ENCODE measurements around the gene ZNF865.

- TF ChIP-seq POLR2A (IDR thresholded peaks at IDR 0.05), result no peak
- TF ChIP-seq CTCF (IDR thresholded peaks at IDR 0.05), result no peak
These were observed 24.8 kb upstream of the ZNF865 start, which contains the start of gene ZNF579 for GRCh38 chr19:55580628-55581144.
